Activated T-cell treated with anti-CD3 and anti-CD28 coated beads for 1 hour (primary cell): ENCODE measurements around the gene CEND1.

Source experiments
- DNase-seq: peaks from one replicate; pipeline ENCODE4 v3.0.0-alpha.2; 2020; ENCODE audit warnings: low read depth

Gene CEND1

DNA sequence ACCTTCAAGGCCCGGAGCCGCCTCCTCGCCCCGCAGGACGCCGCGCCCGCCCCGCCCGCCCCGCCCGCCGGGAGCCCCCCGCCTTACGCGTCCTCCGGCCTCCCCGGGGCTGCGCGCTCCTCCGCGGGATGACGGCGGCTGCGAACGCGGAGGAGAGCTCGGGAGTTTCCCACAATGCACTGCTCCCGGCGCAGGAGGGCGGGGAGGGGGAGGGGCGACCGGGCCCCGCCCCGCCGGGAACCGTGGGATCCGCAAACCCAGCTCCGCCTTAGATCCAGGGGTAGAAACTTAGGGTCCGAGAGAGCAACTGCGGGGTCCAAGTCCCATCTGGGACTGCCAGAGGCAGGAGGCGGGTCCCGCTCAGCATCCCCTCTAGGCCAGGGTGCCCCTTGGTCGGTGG is at the start of gene CEND1:
Gene CEND1, minus strand, starts transcription at position 148 of the 400 bp plus-strand sequence. CDS start 1,514 bp downstream, outside the sequence.
- DNase-seq: no peak

GRCh38 chr11:839280-839623 is 49.4 kb upstream of the CEND1 start:
- no peak for DNase-seq

GRCh38 chr11:838441-839279 is 48.8 kb upstream of the CEND1 start:
- no peak for DNase-seq

DNA sequence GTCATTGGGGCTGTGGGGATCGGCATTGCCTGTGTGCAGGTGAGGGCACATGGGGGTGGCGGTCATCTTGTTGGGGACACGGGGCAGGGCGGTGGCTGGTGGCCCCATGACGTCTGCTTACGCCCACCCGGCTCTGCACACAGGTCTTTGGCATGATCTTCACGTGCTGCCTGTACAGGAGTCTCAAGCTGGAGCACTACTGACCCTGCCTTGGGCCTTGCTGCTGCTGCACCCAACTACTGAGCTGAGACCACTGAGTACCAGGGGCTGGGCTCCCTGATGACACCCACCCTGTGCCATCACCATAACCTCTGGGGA is 48.1 kb upstream of the CEND1 start:
- no peak for DNase-seq

DNA sequence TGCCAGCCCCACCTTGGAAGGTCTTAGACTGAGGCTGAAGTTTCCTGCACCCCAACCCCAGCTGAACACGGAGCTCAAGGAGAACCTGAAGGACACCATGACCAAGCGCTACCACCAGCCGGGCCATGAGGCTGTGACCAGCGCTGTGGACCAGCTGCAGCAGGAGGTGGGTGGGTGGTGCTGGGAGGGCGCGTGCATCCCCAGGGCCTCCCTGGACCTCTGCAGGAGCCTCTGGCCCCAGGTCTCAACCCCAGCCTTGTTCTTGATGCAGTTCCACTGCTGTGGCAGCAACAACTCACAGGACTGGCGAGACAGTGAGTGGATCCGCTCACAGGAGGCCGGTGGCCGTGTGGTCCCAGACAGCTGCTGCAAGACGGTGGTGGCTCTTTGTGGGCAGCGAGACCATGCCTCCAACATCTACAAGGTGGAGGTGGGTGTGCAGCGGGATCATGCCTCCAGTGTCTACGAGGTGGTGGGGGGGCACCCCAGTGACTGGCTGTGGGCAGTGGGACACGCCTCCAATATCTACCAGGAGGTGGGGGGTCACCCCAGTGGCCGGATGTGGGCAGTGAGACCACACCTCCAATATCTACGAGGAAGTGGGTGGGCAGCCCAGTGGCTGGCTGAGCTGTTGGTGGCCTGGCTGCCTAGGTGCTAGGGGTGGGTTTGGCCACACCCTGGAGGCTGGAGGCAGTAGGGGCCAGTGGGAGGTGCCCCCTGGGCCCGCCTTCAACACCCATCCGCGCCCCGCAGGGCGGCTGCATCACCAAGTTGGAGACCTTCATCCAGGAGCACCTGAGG is 47.5 kb upstream of the CEND1 start:
- no peak for DNase-seq

- DNase-seq: no peak
Measured at GRCh38 chr11:836700-837099, 46.8 kb upstream of the CEND1 start.

DNA sequence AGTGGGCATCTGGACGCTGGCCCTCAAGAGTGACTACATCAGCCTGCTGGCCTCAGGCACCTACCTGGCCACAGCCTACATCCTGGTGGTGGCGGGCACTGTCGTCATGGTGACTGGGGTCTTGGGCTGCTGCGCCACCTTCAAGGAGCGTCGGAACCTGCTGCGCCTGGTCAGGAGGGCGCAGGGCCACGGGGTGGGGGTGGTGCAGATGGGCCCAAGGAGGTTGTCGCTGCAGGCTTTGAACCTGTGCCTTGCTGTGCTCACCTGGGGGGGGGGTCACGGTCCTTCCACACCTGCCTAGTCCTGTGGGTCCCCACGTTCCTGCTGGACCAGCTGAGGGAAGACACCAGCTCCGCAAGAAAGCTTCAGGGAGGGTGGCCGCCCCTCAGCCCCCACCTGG is 46.4 kb upstream of the CEND1 start:
- DNase-seq: no peak

DNA sequence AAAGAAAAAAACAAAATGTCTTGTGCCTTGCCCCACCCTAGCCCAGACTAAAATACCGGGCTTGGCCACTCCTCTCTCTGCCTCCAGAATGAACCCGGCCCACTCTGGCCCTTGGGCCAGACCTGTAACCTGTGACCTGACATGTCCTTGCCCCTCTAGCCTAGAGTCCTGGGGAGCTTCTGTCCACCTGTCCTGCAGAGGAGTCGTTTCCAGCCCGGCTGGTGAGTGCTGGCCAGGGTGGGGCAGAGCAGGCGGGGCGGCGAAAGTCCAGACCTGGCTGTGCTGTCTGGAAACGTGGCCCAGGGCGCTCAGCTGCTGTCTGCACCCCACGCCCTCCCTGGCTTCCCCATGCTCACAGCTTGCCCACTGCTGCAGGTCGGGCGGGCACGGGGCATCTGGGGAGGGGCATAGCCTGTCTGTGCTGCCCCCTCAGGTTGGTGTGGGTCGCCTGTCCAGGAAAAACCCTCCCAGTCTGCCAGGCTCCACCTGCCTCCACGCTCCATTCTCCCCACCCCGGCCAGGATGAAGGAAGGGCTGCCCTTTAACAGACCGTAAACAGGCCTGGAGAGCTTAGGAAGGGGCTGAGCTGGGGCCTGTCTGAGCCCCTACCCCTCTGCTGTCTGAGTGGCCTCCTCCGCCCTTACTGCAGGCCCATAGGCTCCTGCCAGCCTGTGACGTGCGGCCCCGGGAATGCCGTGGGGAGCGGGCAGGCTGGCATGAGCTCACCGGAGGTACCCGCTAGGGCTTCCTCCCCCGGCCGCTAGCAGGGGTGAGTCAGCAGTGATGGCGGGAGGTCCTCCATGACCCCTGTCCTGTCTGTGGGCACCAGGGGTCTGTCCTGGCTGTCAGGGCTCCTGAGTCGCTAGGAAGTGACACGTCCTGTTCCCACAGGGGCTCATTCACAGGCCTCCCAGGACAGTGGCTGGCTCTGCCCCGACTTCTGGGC is 44.8 kb upstream of the CEND1 start:
- DNase-seq: no peak

DNA sequence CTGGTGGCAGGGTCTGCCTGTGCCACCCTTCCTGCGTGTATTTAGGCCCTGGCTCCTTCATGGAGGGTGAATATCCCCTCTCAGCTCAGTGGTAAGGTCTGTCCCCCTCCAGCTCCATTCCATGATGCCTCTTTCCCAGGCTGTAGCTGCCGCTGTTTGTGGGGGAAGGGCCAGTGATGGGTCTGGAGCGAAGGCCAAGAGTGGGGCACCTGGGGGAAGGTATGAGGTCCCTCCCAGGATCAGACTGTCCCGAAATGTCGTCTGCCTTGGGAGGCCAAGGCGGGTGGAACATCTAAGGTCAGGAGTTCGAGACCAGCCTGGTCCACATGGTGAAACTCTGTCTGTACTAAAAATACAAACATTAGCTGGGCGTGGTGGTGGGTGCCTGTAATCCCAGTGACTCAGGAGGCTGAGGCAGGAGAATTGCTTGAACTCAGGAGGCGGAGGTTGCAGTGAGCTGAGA is 44.0 kb upstream of the CEND1 start:
- DNase-seq: no peak

DNA sequence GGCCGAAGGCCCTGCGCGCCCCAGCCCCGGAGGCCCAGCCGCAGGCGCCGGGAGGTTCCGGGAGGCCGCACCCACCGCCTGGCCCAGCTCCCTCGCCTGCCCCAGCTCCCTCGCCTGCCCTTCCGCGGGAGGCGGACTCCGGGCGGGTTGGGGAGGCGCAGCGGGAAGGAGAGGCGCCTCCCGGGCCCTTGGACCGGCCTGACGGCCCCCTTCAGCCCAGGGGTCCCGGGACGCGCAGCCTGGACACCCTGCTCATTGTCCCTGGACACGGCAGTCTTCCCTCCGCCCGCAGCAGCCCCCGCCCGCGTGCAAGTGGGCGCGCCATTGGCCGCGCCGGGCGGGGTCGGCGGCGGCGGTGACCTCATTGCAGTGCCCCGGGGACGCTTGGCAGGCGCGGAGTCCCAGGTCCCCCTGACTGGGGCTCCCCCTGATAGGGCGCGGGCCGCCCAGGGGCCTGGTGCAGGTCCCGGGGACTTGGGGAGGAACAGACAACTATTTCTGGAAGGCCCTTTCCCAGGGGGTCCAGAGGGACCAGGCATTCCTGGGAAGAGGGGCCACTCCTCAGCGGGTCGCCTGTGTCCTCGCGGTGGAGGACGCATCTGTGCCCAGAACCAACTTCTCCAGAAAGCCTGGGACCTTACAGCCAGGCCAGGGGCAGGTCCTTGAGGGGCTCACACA is 43.4 kb upstream of the CEND1 start:
- DNase-seq: no peak

- peak; percentile 51 for DNase-seq
Measured at GRCh38 chr11:832529-833113, 42.7 kb upstream of the CEND1 start, which contains the start of gene CD151. CD151 (plus strand) TSS chr11:832952; CDS start chr11:836070, 3,118 bp downstream.

DNA sequence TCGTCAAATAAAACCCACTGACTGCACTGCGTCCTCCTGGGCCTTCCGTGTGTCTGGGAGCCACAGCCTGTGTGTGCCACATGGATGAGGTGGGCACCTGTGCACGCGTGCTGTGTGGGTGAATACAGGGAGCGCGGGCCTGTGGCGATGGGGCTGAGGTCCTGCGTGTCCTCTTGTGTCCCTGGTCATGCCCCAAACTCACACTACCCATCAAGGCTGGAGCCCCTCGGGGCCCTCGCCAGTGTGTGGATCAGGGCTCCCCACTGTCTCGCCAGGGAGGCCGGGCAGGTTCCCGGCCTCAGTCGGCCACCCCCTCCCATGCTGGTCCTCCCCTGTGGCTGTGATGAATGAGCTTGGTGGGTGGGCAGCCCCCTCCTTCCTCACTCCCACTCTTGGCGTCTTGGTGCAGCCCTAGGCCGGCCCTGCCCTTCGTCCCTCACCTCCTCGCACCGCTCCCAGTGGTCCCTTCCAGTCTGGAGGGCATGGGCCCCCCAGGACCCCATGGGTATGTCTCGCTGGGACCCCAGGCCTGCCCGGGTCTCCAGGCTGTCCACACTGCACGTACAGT is 42.2 kb upstream of the CEND1 start:
- DNase-seq: no peak

- DNase-seq: no peak
Measured at GRCh38 chr11:831118-831864, 41.4 kb upstream of the CEND1 start.

GRCh38 chr11:830295-831117 is 40.6 kb upstream of the CEND1 start:
- DNase-seq: peak; percentile 43

DNA sequence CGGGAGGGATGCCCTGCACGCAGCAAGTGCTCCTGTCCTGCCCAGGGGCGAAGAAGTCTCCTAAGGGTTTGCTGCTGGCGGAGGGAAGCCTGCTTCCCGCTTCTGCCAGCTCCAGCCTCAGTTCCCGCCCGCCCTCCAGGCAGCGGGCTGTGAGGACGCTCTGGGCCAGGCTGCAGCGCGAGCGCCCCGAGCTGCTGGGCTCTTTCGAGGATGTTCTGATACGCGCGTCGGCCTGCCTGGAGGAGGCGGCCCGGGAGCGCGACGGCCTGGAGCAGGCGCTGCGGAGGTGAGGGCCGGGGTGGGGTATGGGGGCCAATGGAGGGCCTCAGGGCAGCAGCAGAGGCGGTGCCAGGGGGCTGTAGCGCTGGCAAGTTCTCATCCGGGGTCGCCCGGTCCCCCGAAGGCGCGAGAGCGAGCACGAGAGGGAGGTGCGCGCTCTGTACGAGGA is 40.0 kb upstream of the CEND1 start:
- no peak for DNase-seq

- DNase-seq: no peak
Measured at GRCh38 chr11:829176-829846, 39.4 kb upstream of the CEND1 start.

GRCh38 chr11:828506-829175 is 38.8 kb upstream of the CEND1 start:
- DNase-seq: no peak

GRCh38 chr11:827897-828192 is 38.0 kb upstream of the CEND1 start, which contains the start of gene CRACR2B:
CRACR2B (plus strand) TSS chr11:827919; CDS start chr11:828608, 689 bp downstream.
- DNase-seq: no peak
